ENCODE measurements around the gene KCNG2.

KCNG2 gene

GRCh38 chr18:79890674-79891073 is 92.9 kb downstream of the KCNG2 start:
- Histone ChIP-seq H3K27me3 (ENCODE audit: control insufficient read depth in 1 of 2, insufficient read depth in 2 of 2, low read length in 2 of 2) (no peaks in the 10 kb centered on the region), H3K27ac (ENCODE audit: low read depth, low read length) (no peak overlapping the region), H3K36me3 (ENCODE audit: insufficient read depth, low read length) (no peaks in the 10 kb centered on the region), H3K9ac (ENCODE audit: low read length) (no peak overlapping the region), H3K9me3 (ENCODE audit: low read length) (peaks cover 13% of the 10 kb centered on the region), H3K4me3 (ENCODE audit: low read depth in 1 of 2, low read length in 2 of 2) (no peak overlapping the region), H3K4me1 (ENCODE audit: insufficient read depth, low read length) (no peaks in the 10 kb centered on the region)

- H3K9me3 ChIP-seq (ENCODE audit: low read length) = peaks cover 5% of the 10 kb centered on the region
Observed at GRCh38 chr18:79896738-79897137, 99.0 kb downstream of the KCNG2 start.

GRCh38 chr18:79897940-79898625 is 100.3 kb downstream of the KCNG2 start:
- Histone ChIP-seq H3K9me3 (ENCODE audit: low read length) (peaks cover 5% of the 10 kb centered on the region), H3K27ac (ENCODE audit: low read depth, low read length) (no peak overlapping the region), H3K36me3 (ENCODE audit: insufficient read depth, low read length) (no peaks in the 10 kb centered on the region), H3K4me1 (ENCODE audit: insufficient read depth, low read length) (no peaks in the 10 kb centered on the region), H3K4me3 (ENCODE audit: low read depth in 1 of 2, low read length in 2 of 2) (no peak overlapping the region), H3K27me3 (ENCODE audit: control insufficient read depth in 1 of 2, insufficient read depth in 2 of 2, low read length in 2 of 2) (peaks cover 0 to 4% of the 10 kb centered on the region in 2 donors), H3K9ac (ENCODE audit: low read length) (no peak overlapping the region)

More at GRCh38 chr18:79896738-79897137, 99.0 kb downstream of the KCNG2 start:
- no peak overlapping the region for H3K27ac ChIP-seq (ENCODE audit: low read depth, low read length)
- H3K9ac ChIP-seq (ENCODE audit: low read length) = no peak overlapping the region
- no peak overlapping the region for H3K4me3 ChIP-seq (ENCODE audit: low read depth in 1 of 2, low read length in 2 of 2)
- peaks cover 0 to 4% of the 10 kb centered on the region in 2 donors for H3K27me3 ChIP-seq (ENCODE audit: control insufficient read depth in 1 of 2, insufficient read depth in 2 of 2, low read length in 2 of 2)
- no peaks in the 10 kb centered on the region for H3K4me1 ChIP-seq (ENCODE audit: insufficient read depth, low read length)
- H3K36me3 ChIP-seq (ENCODE audit: insufficient read depth, low read length) = no peaks in the 10 kb centered on the region

GRCh38 chr18:79898952-79899608 is 101.3 kb downstream of the KCNG2 start:
- Histone ChIP-seq H3K27me3 (ENCODE audit: control insufficient read depth in 1 of 2, insufficient read depth in 2 of 2, low read length in 2 of 2) (peaks cover 0 to 4% of the 10 kb centered on the region in 2 donors), H3K36me3 (ENCODE audit: insufficient read depth, low read length) (no peaks in the 10 kb centered on the region), H3K9ac (ENCODE audit: low read length) (no peak overlapping the region), H3K27ac (ENCODE audit: low read depth, low read length) (no peak overlapping the region), H3K4me1 (ENCODE audit: insufficient read depth, low read length) (no peaks in the 10 kb centered on the region), H3K4me3 (ENCODE audit: low read depth in 1 of 2, low read length in 2 of 2) (no peak overlapping the region), H3K9me3 (ENCODE audit: low read length) (peaks cover 5% of the 10 kb centered on the region)

GRCh38 chr18:79899609-79900445 is 102.1 kb downstream of the KCNG2 start:
- peaks cover 0 to 4% of the 10 kb centered on the region in 2 donors for H3K27me3 ChIP-seq (ENCODE audit: control insufficient read depth in 1 of 2, insufficient read depth in 2 of 2, low read length in 2 of 2)
- H3K36me3 ChIP-seq (ENCODE audit: insufficient read depth, low read length) = no peaks in the 10 kb centered on the region
- H3K9me3 ChIP-seq (ENCODE audit: low read length) = peaks cover 5% of the 10 kb centered on the region
- H3K27ac ChIP-seq (ENCODE audit: low read depth, low read length) = no peak overlapping the region
- no peak overlapping the region for H3K4me3 ChIP-seq (ENCODE audit: low read depth in 1 of 2, low read length in 2 of 2)
- no peak overlapping the region for H3K9ac ChIP-seq (ENCODE audit: low read length)
- H3K4me1 ChIP-seq (ENCODE audit: insufficient read depth, low read length) = no peaks in the 10 kb centered on the region

- peaks cover 0 to 4% of the 10 kb centered on the region in 2 donors for H3K27me3 ChIP-seq (ENCODE audit: control insufficient read depth in 1 of 2, insufficient read depth in 2 of 2, low read length in 2 of 2)
- no peaks in the 10 kb centered on the region for H3K36me3 ChIP-seq (ENCODE audit: insufficient read depth, low read length)
- H3K4me3 ChIP-seq (ENCODE audit: low read depth in 1 of 2, low read length in 2 of 2) = no peak overlapping the region
- peaks cover 5% of the 10 kb centered on the region for H3K9me3 ChIP-seq (ENCODE audit: low read length)
- no peaks in the 10 kb centered on the region for H3K4me1 ChIP-seq (ENCODE audit: insufficient read depth, low read length)
- no peak overlapping the region for H3K9ac ChIP-seq (ENCODE audit: low read length)
- no peak overlapping the region for H3K27ac ChIP-seq (ENCODE audit: low read depth, low read length)
Observed at GRCh38 chr18:79900610-79901570, 103.2 kb downstream of the KCNG2 start.

- Histone ChIP-seq H3K27ac (ENCODE audit: low read depth, low read length) (no peak overlapping the region), H3K9ac (ENCODE audit: low read length) (no peak overlapping the region), H3K9me3 (ENCODE audit: low read length) (peaks cover 5% of the 10 kb centered on the region), H3K4me1 (ENCODE audit: insufficient read depth, low read length) (no peaks in the 10 kb centered on the region), H3K4me3 (ENCODE audit: low read depth in 1 of 2, low read length in 2 of 2) (no peak overlapping the region), H3K27me3 (ENCODE audit: control insufficient read depth in 1 of 2, insufficient read depth in 2 of 2, low read length in 2 of 2) (peaks cover 0 to 4% of the 10 kb centered on the region in 2 donors), H3K36me3 (ENCODE audit: insufficient read depth, low read length) (no peaks in the 10 kb centered on the region)
Observed at GRCh38 chr18:79901665-79902064, 103.9 kb downstream of the KCNG2 start.

- H3K4me1 ChIP-seq (ENCODE audit: insufficient read depth, low read length) = no peaks in the 10 kb centered on the region
- H3K27me3 ChIP-seq (ENCODE audit: control insufficient read depth in 1 of 2, insufficient read depth in 2 of 2, low read length in 2 of 2) = peaks cover 0 to 4% of the 10 kb centered on the region in 2 donors
- no peak overlapping the region for H3K9ac ChIP-seq (ENCODE audit: low read length)
- H3K36me3 ChIP-seq (ENCODE audit: insufficient read depth, low read length) = no peaks in the 10 kb centered on the region
- no peak overlapping the region for H3K27ac ChIP-seq (ENCODE audit: low read depth, low read length)
- H3K4me3 ChIP-seq (ENCODE audit: low read depth in 1 of 2, low read length in 2 of 2) = no peak overlapping the region
- H3K9me3 ChIP-seq (ENCODE audit: low read length) = peaks cover under 1% of the 10 kb centered on the region
Observed at GRCh38 chr18:79902075-79902474, 104.3 kb downstream of the KCNG2 start.

GRCh38 chr18:79902640-79903039 is 104.9 kb downstream of the KCNG2 start:
- Histone ChIP-seq H3K9me3 (ENCODE audit: low read length) (no peaks in the 10 kb centered on the region), H3K4me1 (ENCODE audit: insufficient read depth, low read length) (no peaks in the 10 kb centered on the region), H3K36me3 (ENCODE audit: insufficient read depth, low read length) (no peaks in the 10 kb centered on the region), H3K27ac (ENCODE audit: low read depth, low read length) (no peak overlapping the region), H3K4me3 (ENCODE audit: low read depth in 1 of 2, low read length in 2 of 2) (no peak overlapping the region), H3K9ac (ENCODE audit: low read length) (no peak overlapping the region), H3K27me3 (ENCODE audit: control insufficient read depth in 1 of 2, insufficient read depth in 2 of 2, low read length in 2 of 2) (peaks cover 0 to 4% of the 10 kb centered on the region in 2 donors)

GRCh38 chr18:79903071-79903635 is 105.4 kb downstream of the KCNG2 start:
- H3K36me3 ChIP-seq (ENCODE audit: insufficient read depth, low read length) = no peaks in the 10 kb centered on the region

More at GRCh38 chr18:79903071-79903635, 105.4 kb downstream of the KCNG2 start:
- no peak overlapping the region for H3K9ac ChIP-seq (ENCODE audit: low read length)
- peaks cover 0 to 2% of the 10 kb centered on the region in 2 donors for H3K27me3 ChIP-seq (ENCODE audit: control insufficient read depth in 1 of 2, insufficient read depth in 2 of 2, low read length in 2 of 2)
- no peaks in the 10 kb centered on the region for H3K4me1 ChIP-seq (ENCODE audit: insufficient read depth, low read length)
- no peaks in the 10 kb centered on the region for H3K9me3 ChIP-seq (ENCODE audit: low read length)
- H3K4me3 ChIP-seq (ENCODE audit: low read depth in 1 of 2, low read length in 2 of 2) = no peak overlapping the region
- no peak overlapping the region for H3K27ac ChIP-seq (ENCODE audit: low read depth, low read length)

Data from muscle layer of colon (tissue), 2 donors.